Activated naive CD4-positive, alpha-beta T cell treated with anti-CD3 and anti-CD28 coated beads, Interleukin-2, amount 50 U/mL, for 16 hours (primary cell): ENCODE data around the gene CAMKMT.
"Not testable (repeated sequence)": the region's sequence is repeated elsewhere in the genome, so short reads cannot be mapped to it uniquely, and the experiment has no call there.

Source experiments
- DNase-seq: peaks from one replicate; pipeline ENCODE4 v3.0.0-alpha.2; 2020

Gene CAMKMT

GRCh38 chr2:44362207-44363015, 664 bp downstream of the CAMKMT start:
- peak; percentile 48 for DNase-seq

- no peak for DNase-seq
These were observed 2.9 kb downstream of the CAMKMT start for GRCh38 chr2:44364604-44365003.

- no peak for DNase-seq
These were observed 5.8 kb downstream of the CAMKMT start for GRCh38 chr2:44367591-44367990.

- DNase-seq: no peak
These were observed 7.6 kb downstream of the CAMKMT start for GRCh38 chr2:44369392-44369791.

GRCh38 chr2:44371445-44371844, 9.7 kb downstream of the CAMKMT start:
- DNase-seq: no peak

- DNase-seq: no peak
These were observed 10.5 kb downstream of the CAMKMT start for GRCh38 chr2:44372246-44372645.

- DNase-seq: no peak
These were observed 15.7 kb downstream of the CAMKMT start for GRCh38 chr2:44377486-44377885.

GRCh38 chr2:44385226-44385625, 23.5 kb downstream of the CAMKMT start:
- not testable (repeated sequence) for DNase-seq

GRCh38 chr2:44388877-44389276, 27.1 kb downstream of the CAMKMT start:
- DNase-seq: no peak

GRCh38 chr2:44389895-44390294, 28.1 kb downstream of the CAMKMT start:
- no peak for DNase-seq

- peak; percentile 54 for DNase-seq
These were observed 30.7 kb downstream of the CAMKMT start for GRCh38 chr2:44392338-44392943.

- DNase-seq: no peak
These were observed 35.9 kb downstream of the CAMKMT start for GRCh38 chr2:44397447-44398175.

- DNase-seq: no peak
These were observed 36.6 kb downstream of the CAMKMT start for GRCh38 chr2:44398243-44398897.

GRCh38 chr2:44420725-44421124, 59.0 kb downstream of the CAMKMT start:
- DNase-seq: no peak

GRCh38 chr2:44424211-44424610, 62.5 kb downstream of the CAMKMT start:
- DNase-seq: no peak

- no peak for DNase-seq
These were observed 67.3 kb downstream of the CAMKMT start for GRCh38 chr2:44429034-44429433.

GRCh38 chr2:44430342-44430741, 68.6 kb downstream of the CAMKMT start:
- no peak for DNase-seq

GRCh38 chr2:44433895-44434294, 72.1 kb downstream of the CAMKMT start:
- no peak for DNase-seq

- no peak for DNase-seq
These were observed 79.5 kb downstream of the CAMKMT start for GRCh38 chr2:44441200-44441599.

GRCh38 chr2:44442019-44442418, 80.3 kb downstream of the CAMKMT start:
- no peak for DNase-seq

GRCh38 chr2:44443517-44443916, 81.8 kb downstream of the CAMKMT start:
- DNase-seq: no peak

GRCh38 chr2:44444881-44445280, 83.1 kb downstream of the CAMKMT start:
- DNase-seq: no peak

GRCh38 chr2:44448860-44449527, 87.2 kb downstream of the CAMKMT start:
- DNase-seq: no peak
